ENCODE data around the gene ATP5ME.

DNA sequence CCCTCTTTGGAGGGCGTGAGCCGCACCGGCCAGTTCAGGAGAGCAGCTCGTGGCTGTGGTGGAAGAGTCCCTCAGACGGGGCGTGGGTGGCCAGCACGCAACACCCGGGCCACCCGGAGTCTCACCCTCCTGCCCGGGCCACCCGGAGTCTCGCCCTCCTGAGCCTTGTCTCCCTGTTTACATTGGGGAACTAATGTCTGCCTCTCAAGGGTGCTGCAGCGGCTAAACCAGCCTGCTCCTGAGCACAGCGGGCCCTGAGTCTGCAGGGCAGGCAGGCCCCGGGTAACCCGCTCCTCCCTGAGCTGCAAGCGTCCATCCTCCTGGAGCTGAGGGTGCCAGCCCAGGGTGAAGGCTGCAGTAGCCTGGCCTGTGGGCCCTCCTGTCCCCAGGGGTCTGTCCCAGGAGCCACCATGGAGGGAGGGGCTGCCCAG is 45.8 kb downstream of the ATP5ME start:
- TF ChIP-seq CTCF (IDR thresholded peaks at IDR 0.05) (no peak), POLR2A (IDR thresholded peaks at IDR 0.05) (no peak)

All from right lobe of liver (tissue), 4 donors.